K562 (cell line): ENCODE results near the gene HIP1R. TPM values are rescaled to one million over a fixed set of nuclear protein-coding genes. Genes with fewer than 3 reads are reported as not detected.

Experiments
- ATAC-seq: fragments of 200-7000 bp; cut with Tn5 transposase; 3 replicates; pipeline ENCODE4 v1.9.1; 2020; ENCODE audit warnings: moderate library complexity
- BruUV-seq: library from RNA; stranded (reverse); fragments of 400-500 nt; replicated peaks from 2 replicates; lab custom pipeline; 2021; lab: Mats Ljungman, UMichigan
- CTCF ChIA-PET: fragments of 300-600 bp; formaldehyde crosslinking; extraction: SDS; loops from one replicate; lab custom pipeline; 2021; ENCODE audit warnings: low intra/inter-chr PET ratio; lab: Yijun Ruan, JAX
- POLR2A ChIA-PET: fragments of 300-600, 350-650 bp; sonication (Branson Sonifier 250); formaldehyde crosslinking; extraction: SDS; loops from one replicate; lab custom pipeline; 2021; ENCODE audit warnings: antibody characterized with exemption, inconsistent platforms; lab: Yijun Ruan, JAX
- DNase-seq, 4 experiments: peaks; one replicate each; pipeline versions ENCODE4 v3.0.0 to v3.0.0-alpha.2; 2011 to 2018; ENCODE audit warnings: low spot score in 3 of 4, mixed read lengths in 3 of 4; ENCODE audit errors: extremely low read depth in 1 of 4
- FAIRE-seq: peaks from 2 replicates; lab custom pipeline; 2011; peaks lifted over from hg19 to GRCh38; lab: Jason Lieb, UNC
- H2AFZ ChIP-seq: 2 replicates; pipeline ENCODE4 v1.6.0; 2011; ENCODE audit warnings: low read depth, low read length, control low read depth, inconsistent platforms
- H3K27ac ChIP-seq: fragments of 200-600 bp; 3 replicates; pipeline ENCODE4 v1.8.0; 2011; ENCODE audit warnings: low read depth, mild to moderate bottlenecking, control low read depth, inconsistent platforms, low read length, moderate library complexity, mixed read lengths; ENCODE audit errors: extremely low read depth
- H3K27me3 ChIP-seq, 2 experiments: fragments of 300-600 bp in 1 of 2; 2 replicates in 1 of 2; 3 replicates in 1 of 2; pipeline versions ENCODE4 v1.6.0 to v1.8.0; 2011; ENCODE audit warnings: inconsistent platforms in 2 of 2, low read length in 2 of 2, mild to moderate bottlenecking in 1 of 2, mixed read lengths in 1 of 2, moderate library complexity in 1 of 2; ENCODE audit not compliant: control insufficient read depth in 2 of 2, insufficient read depth in 2 of 2
- H3K36me3 ChIP-seq: fragments of 300-600 bp; 3 replicates; pipeline ENCODE4 v1.8.0; 2011; ENCODE audit warnings: mild to moderate bottlenecking, low read length, inconsistent platforms; ENCODE audit not compliant: control insufficient read depth, insufficient read depth
- H3K4me1 ChIP-seq, 2 experiments: fragments of 200-600 bp in 1 of 2; replicated peaks in 1 of 2; 2 replicates in 1 of 2; 3 replicates in 1 of 2; pipeline versions ENCODE4 v1.5.1 to v1.8.0; 2011; ENCODE audit warnings: inconsistent platforms in 2 of 2, low read length in 2 of 2, mild to moderate bottlenecking in 1 of 2, mixed read lengths in 1 of 2, moderate library complexity in 1 of 2; ENCODE audit not compliant: control insufficient read depth in 2 of 2, insufficient read depth in 2 of 2
- H3K4me2 ChIP-seq: 2 replicates; pipeline ENCODE4 v1.6.1; 2011; ENCODE audit warnings: low read length, control low read depth, inconsistent platforms, mixed read lengths; ENCODE audit not compliant: insufficient read depth
- H3K4me3 ChIP-seq: fragments of 200-600 bp; sonication (generic), shearing (Covaris generic); 2 replicates; pipeline ENCODE4 v1.5.1; 2016; ENCODE audit warnings: control low read depth, inconsistent platforms
- H3K79me2 ChIP-seq: fragments of 200-600 bp; 3 replicates; pipeline ENCODE4 v1.8.0; 2011; ENCODE audit warnings: low read length, inconsistent platforms; ENCODE audit not compliant: control insufficient read depth, insufficient read depth
- H3K9ac ChIP-seq, 2 experiments: 2 replicates each; pipeline versions ENCODE4 v1.6.0 to v1.6.1; 2011; ENCODE audit warnings: low read depth in 2 of 2, low read length in 2 of 2, control low read depth in 1 of 2, inconsistent platforms in 1 of 2, mild to moderate bottlenecking in 1 of 2, mixed read lengths in 1 of 2; ENCODE audit not compliant: insufficient read depth in 1 of 2
- H3K9me1 ChIP-seq: one replicate; pipeline ENCODE4 v1.6.0; 2011; ENCODE audit warnings: inconsistent platforms, mild to moderate bottlenecking, low read length, moderate library complexity; ENCODE audit not compliant: control insufficient read depth, insufficient read depth
- H3K9me3 ChIP-seq: replicated peaks from 2 replicates; pipeline ENCODE4 v1.5.1; 2011; ENCODE audit warnings: low read depth, low read length, inconsistent platforms; ENCODE audit not compliant: control insufficient read depth, insufficient read depth
- H4K20me1 ChIP-seq: replicated peaks from 2 replicates; pipeline ENCODE4 v1.6.1; 2011; ENCODE audit warnings: low read length, inconsistent platforms, mixed read lengths; ENCODE audit not compliant: control insufficient read depth, insufficient read depth
- FOXA3 ChIP-seq, 2 experiments: fragments of 450-650 bp in 1 of 2; sonication (generic) in 1 of 2; formaldehyde crosslinking; IDR thresholded peaks in 1 of 2; conservative IDR thresholded peaks in 1 of 2; 2 replicates each; pipeline versions ENCODE4 v1.4.0 to v1.8.0; 2020 to 2022; ENCODE audit warnings: mild to moderate bottlenecking in 2 of 2, missing genetic modification reagents in 1 of 2
- KAT8 ChIP-seq: fragments of 450-650 bp; IDR thresholded peaks from 2 replicates; pipeline ENCODE4 v1.6.1; 2016; ENCODE audit warnings: low read depth, mild to moderate bottlenecking
- POLR2G ChIP-seq: fragments of 200-400 bp; formaldehyde crosslinking; IDR thresholded peaks from 2 replicates; pipeline ENCODE4 v1.6.1; 2017; ENCODE audit warnings: low read depth, mild to moderate bottlenecking, antibody characterized with exemption, low read length, moderate library complexity
- PTBP1 ChIP-seq: fragments of 200-400 bp; formaldehyde crosslinking; IDR thresholded peaks from 2 replicates; pipeline ENCODE4 v1.6.1; 2017; ENCODE audit warnings: low read depth, low read length
- RBM22 ChIP-seq: fragments of 200-400 bp; formaldehyde crosslinking; IDR thresholded peaks from 2 replicates; pipeline ENCODE4 v1.6.1; 2018; ENCODE audit warnings: low read length, low read depth; ENCODE audit not compliant: poor library complexity, severe bottlenecking
- SMARCC2 ChIP-seq: fragments of 450-650 bp; IDR thresholded peaks from 2 replicates; pipeline ENCODE4 v1.6.1; 2017; ENCODE audit warnings: antibody characterized with exemption, moderate library complexity, mild to moderate bottlenecking, low read depth
- ZNF134 ChIP-seq: fragments of 250-450 bp; sonication (Bioruptor Pico); conservative IDR thresholded peaks from 2 replicates; pipeline ENCODE4 v1.4.0; 2020
- ZNF232 ChIP-seq: sonication (generic); formaldehyde crosslinking; IDR thresholded peaks from 2 replicates; pipeline ENCODE4 v1.8.0; 2022; ENCODE audit warnings: mild to moderate bottlenecking, missing genetic modification reagents
- ZNF280B ChIP-seq: fragments of 250-450 bp; sonication (Bioruptor Pico); IDR thresholded peaks from 2 replicates; pipeline ENCODE4 v1.5.1; 2021; ENCODE audit warnings: mild to moderate bottlenecking
- ZNF318 ChIP-seq, 2 experiments: fragments of 450-650 bp; IDR thresholded peaks; 2 replicates each; pipeline ENCODE4 v1.6.1; 2016; ENCODE audit warnings: mild to moderate bottlenecking in 2 of 2, borderline replicate concordance in 1 of 2, low read depth in 1 of 2, moderate library complexity in 1 of 2
- WGBS: fragments of 100-300 bp; shearing (Covaris generic); methylation state at CpG from one replicate; pipeline ENCODE4 v1.1.6; 2016; ENCODE audit warnings: low coverage, mixed read lengths; ENCODE audit not compliant: insufficient coverage; ENCODE audit errors: missing lambda C conversion rate; 5-methylcytosine and 5-hydroxymethylcytosine counted together
- in situ Hi-C: fragments of 300-500 bp; cut with MboI; formaldehyde crosslinking; loops from 4 replicates; pipeline ENCODE4 v1.15.0; 2018; ENCODE audit warnings: inconsistent platforms, mixed read lengths
- intact Hi-C: fragments of 100-400 bp; cut with micrococcal nuclease; formaldehyde crosslinking; loops from 2 replicates; pipeline ENCODE4 v1.14.2; 2022
- polyA plus RNA-seq, 8 experiments: library from polyadenylated mRNA; depleted of rRNA in 4 of 8; stranded (reverse) in 5 of 8; unstranded in 3 of 8; fragments of >200 nt; fragmentation: Nextera tagmentation in 2 of 8; fragmentation: Illumina TruSeq in 1 of 8; extraction: Ambion mirVana in 2 of 8; extraction: Trizol in 1 of 8; gene quantifications; 2 replicates each; pipeline versions ENCODE4 v1.2.1 to v1.2.3, GENCODE V29; 2011 to 2014; ENCODE audit warnings: inconsistent platforms in 1 of 8, missing spikeins in 1 of 8
- total RNA-seq, 7 experiments: library from RNA; depleted of rRNA in 6 of 7; stranded (reverse); fragments of >200 nt in 6 of 7; fragmentation: Illumina TruSeq in 2 of 7; extraction: Trizol in 2 of 7; gene quantifications; 2 replicates each; pipeline versions ENCODE4 v1.2.1 to v1.2.3, GENCODE V29; 2011 to 2021; ENCODE audit warnings: low replicate concordance in 1 of 7

HIP1R gene
- total and polyA plus RNA-seq, 9 of the 15 experiments (the other 6 are each of a cell fraction or from before 2014, with no cell fraction given): 0.15 to 31.0 (median 14.2) TPM

GRCh38 chr12:122860854-122861586 is 25.8 kb downstream of the HIP1R start:
- intact Hi-C loops (loop anchor here (1.0 to 5.0 kb wide), 3 partner anchors 91 to 376 kb away; no protein-coding TSS in a partner anchor), in situ Hi-C loops (no loop called here)
- Histone ChIP-seq H3K9ac (0 out of 4 replicates have a peak overlapping the region, but pooled peaks of 1 of the 2 experiments have one; percentile 20), H3K9me1 (no peaks in the 10 kb centered on the region), H3K27ac (no peak overlapping the region), H3K4me2 (no peak overlapping the region), H3K36me3 (peaks cover 30% of the 10 kb centered on the region; the same call in 2 of the 3 replicates), H3K4me3 (no peak overlapping the region), H2AFZ (no peak overlapping the region), H3K79me2 (no peaks in the 10 kb centered on the region)
- no peak for FAIRE-seq
- ATAC-seq: no peak
- no peak for DNase-seq
- BruUV-seq: no TSS peak
- 79% methylated on average over 21 of the region's 23 CpGs for WGBS
- POLR2A ChIA-PET: interaction anchor here (0.7 to 1.4 kb wide), 7 partner anchors 11 to 398 kb away, joined by 3 to 6 read pairs (median 4); partner anchors contain the start of gene OGFOD2
- peak; percentile 62; the same call in 1 of the 2 replicates for TF ChIP-seq POLR2G
- no peak for TF ChIP-seq ZNF280B (CRISPR knock-in tag)
- no peak for TF ChIP-seq KAT8
- TF ChIP-seq PTBP1: no peak
- TF ChIP-seq ZNF134: no peak
- no peak for TF ChIP-seq ZNF232 (CRISPR knock-in tag)
- no peak for TF ChIP-seq ZNF318 (IDR thresholded peaks at IDR 0.05; ENCODE audit: borderline replicate concordance in 1 of 2, low read depth in 1 of 2)
- peak; percentile 57 for TF ChIP-seq RBM22
- no peak for TF ChIP-seq SMARCC2
- TF ChIP-seq FOXA3 (CRISPR knock-in tag; conservative IDR thresholded peaks at IDR 0.05 in 1 of 2, IDR thresholded peaks at IDR 0.05 in 1 of 2): no peak
- TF ChIP-seq, all 486 proteins: peak for 2
- Histone ChIP-seq H3K4me1 (peaks cover 0 to 59% of the 10 kb centered on the region in 2 experiments; a peak in 2 of 5 replicates), H3K27me3 (no peaks in the 10 kb centered on the region), H4K20me1 (peaks cover 3% of the 10 kb centered on the region; the same call in 1 of the 2 replicates), H3K9me3 (no peaks in the 10 kb centered on the region)
- CTCF ChIA-PET: interaction anchor here (1.4 to 2.0 kb wide), 2 partner anchors 86 to 91 kb away, joined by 3 to 28 read pairs; no protein-coding TSS in a partner anchor
